ENCODE measurements around the gene PTPRD.

GRCh38 chr9:8726692-8727091 lies 1886.1 kb downstream of the PTPRD start:
- no peak for TF ChIP-seq CTCF (conservative IDR thresholded peaks at IDR 0.05 in 1 of 2, IDR thresholded peaks at IDR 0.05 in 1 of 2; ENCODE audit: low read depth in 1 of 2, low read length in 2 of 2)
- TF ChIP-seq EZH2 (IDR thresholded peaks at IDR 0.05; ENCODE audit: low read length, missing control alignments): no peak

Data from fibroblast of lung (primary cell).